ENCODE measurements around the gene GRIK4. TPM values are rescaled to one million over a fixed set of nuclear protein-coding genes. Genes with fewer than 3 reads are reported as not detected.

GRIK4 gene
- total RNA-seq, 1 experiment from 2014 or later, result 3.3 TPM

GRCh38 chr11:120795185-120795584, 283.6 kb downstream of the GRIK4 start (continued):
- TF ChIP-seq USF2 (CRISPR knock-in tag; IDR thresholded peaks at IDR 0.05) (no peak), JUN (CRISPR knock-in tag; IDR thresholded peaks at IDR 0.05) (no peak), PREB (CRISPR knock-in tag; IDR thresholded peaks at IDR 0.05; ENCODE audit: borderline replicate concordance) (no peak), JAZF1 (CRISPR knock-in tag; IDR thresholded peaks at IDR 0.05) (no peak), FOXJ3 (CRISPR knock-in tag; IDR thresholded peaks at IDR 0.05; ENCODE audit: borderline replicate concordance) (no peak), ZBTB21 (CRISPR knock-in tag; IDR thresholded peaks at IDR 0.05; ENCODE audit: borderline replicate concordance) (no peak), SMAD4 (CRISPR knock-in tag; IDR thresholded peaks at IDR 0.05) (no peak), MLX (CRISPR knock-in tag; IDR thresholded peaks at IDR 0.05) (no peak), OVOL2 (CRISPR knock-in tag; IDR thresholded peaks at IDR 0.05; ENCODE audit: borderline replicate concordance) (no peak)

GRCh38 chr11:120797143-120797542, 285.6 kb downstream of the GRIK4 start:
- H3K4me3 Mint-ChIP-seq, result no peak overlapping the region
- H3K4me1 Mint-ChIP-seq, result peaks cover 6% of the 10 kb centered on the region
- H3K27me3 Mint-ChIP-seq (ENCODE audit: low read depth), result peaks cover 8% of the 10 kb centered on the region
- ATAC-seq, result no peak
- POLR2A ChIA-PET, result no interaction called here
- DNase-seq (ENCODE audit: low spot score), result no peak
- CTCF ChIA-PET, result no interaction called here
- H3K27ac Mint-ChIP-seq, result no peak overlapping the region
- H3K36me3 Mint-ChIP-seq, result no peaks in the 10 kb centered on the region
- no peaks in the 10 kb centered on the region for H3K9me3 Mint-ChIP-seq
- no peak for TF ChIP-seq MLX (CRISPR knock-in tag; IDR thresholded peaks at IDR 0.05)
- no peak for TF ChIP-seq TCF7 (CRISPR knock-in tag; IDR thresholded peaks at IDR 0.05; ENCODE audit: low read depth)
- TF ChIP-seq FOXJ3 (CRISPR knock-in tag; IDR thresholded peaks at IDR 0.05; ENCODE audit: borderline replicate concordance), result no peak
- no peak for TF ChIP-seq PREB (CRISPR knock-in tag; IDR thresholded peaks at IDR 0.05; ENCODE audit: borderline replicate concordance)
- no peak for TF ChIP-seq JUN (CRISPR knock-in tag; IDR thresholded peaks at IDR 0.05)
- TF ChIP-seq CBFB (CRISPR knock-in tag; IDR thresholded peaks at IDR 0.05; ENCODE audit: low read depth), result no peak
- TF ChIP-seq PRRX2 (CRISPR knock-in tag; IDR thresholded peaks at IDR 0.05), result no peak
- TF ChIP-seq ARID4B (CRISPR knock-in tag; IDR thresholded peaks at IDR 0.05; ENCODE audit: borderline replicate concordance), result no peak
- no peak for TF ChIP-seq ZBTB21 (CRISPR knock-in tag; IDR thresholded peaks at IDR 0.05; ENCODE audit: borderline replicate concordance)
- no peak for TF ChIP-seq ZNF512 (CRISPR knock-in tag; IDR thresholded peaks at IDR 0.05; ENCODE audit: borderline replicate concordance)
- TF ChIP-seq ZNF532 (CRISPR knock-in tag; IDR thresholded peaks at IDR 0.05; ENCODE audit: borderline replicate concordance), result no peak
- TF ChIP-seq ELF4 (CRISPR knock-in tag; IDR thresholded peaks at IDR 0.05; ENCODE audit: low read depth), result no peak
- TF ChIP-seq TEAD4 (CRISPR knock-in tag; IDR thresholded peaks at IDR 0.05), result no peak
- no peak for TF ChIP-seq MYBL2 (CRISPR knock-in tag; IDR thresholded peaks at IDR 0.05)

Measured in WTC11 (cell line).